Fibroblast of lung (primary cell): ENCODE data around the gene TUBGCP3. TPM values are rescaled to one million over a fixed set of nuclear protein-coding genes. Genes with fewer than 3 reads are reported as not detected.

Source experiments
- DNase-seq, 2 donors: peaks; one replicate each; pipeline versions ENCODE4 v3.0.0 to v3.0.0-alpha.2; 2010; ENCODE audit warnings: low read depth in 2 of 2
- H2AFZ ChIP-seq: 2 replicates; pipeline ENCODE4 v1.5.1; 2012; ENCODE audit warnings: low read length, control low read depth, inconsistent platforms
- H3K27ac ChIP-seq: 2 replicates; pipeline ENCODE4 v1.5.1; 2011; ENCODE audit warnings: low read length, control low read depth; ENCODE audit not compliant: insufficient read depth
- H3K27me3 ChIP-seq: 2 replicates; pipeline ENCODE4 v1.5.1; 2011; ENCODE audit warnings: mild to moderate bottlenecking, low read length; ENCODE audit not compliant: control insufficient read depth, insufficient read depth
- H3K36me3 ChIP-seq: 2 replicates; pipeline ENCODE4 v1.5.1; 2011; ENCODE audit warnings: low read length; ENCODE audit not compliant: control insufficient read depth, insufficient read depth
- H3K4me1 ChIP-seq: 2 replicates; pipeline ENCODE4 v1.5.1; 2011; ENCODE audit warnings: low read length; ENCODE audit not compliant: control insufficient read depth, insufficient read depth; ENCODE audit errors: extremely low read depth
- H3K4me2 ChIP-seq: 2 replicates; pipeline ENCODE4 v1.5.1; 2011; ENCODE audit warnings: low read length, control low read depth; ENCODE audit not compliant: insufficient read depth; ENCODE audit errors: extremely low read depth
- H3K4me3 ChIP-seq, 4 experiments: fragments of 200-600 bp in 1 of 4; sonication (generic) in 1 of 4; replicated peaks in 1 of 4; 2 replicates each; pipeline ENCODE4 v1.5.1; 2011 to 2016; ENCODE audit warnings: low read length in 4 of 4, low read depth in 3 of 4, mild to moderate bottlenecking in 3 of 4, control low read depth in 2 of 4, inconsistent platforms in 1 of 4, mixed read lengths in 1 of 4; ENCODE audit not compliant: insufficient read depth in 1 of 4; ENCODE audit errors: control extremely low read depth in 1 of 4
- H3K79me2 ChIP-seq: 2 replicates; pipeline ENCODE4 v1.5.1; 2012; ENCODE audit warnings: mild to moderate bottlenecking, low read length, inconsistent platforms; ENCODE audit not compliant: control insufficient read depth, insufficient read depth
- H3K9ac ChIP-seq: 2 replicates; pipeline ENCODE4 v1.5.1; 2011; ENCODE audit warnings: mild to moderate bottlenecking, low read length, control low read depth; ENCODE audit not compliant: insufficient read depth
- H3K9me3 ChIP-seq: 2 replicates; pipeline ENCODE4 v1.5.1; 2012; ENCODE audit warnings: low read depth, low read length; ENCODE audit not compliant: control insufficient read depth, insufficient read depth
- H4K20me1 ChIP-seq: 2 replicates; pipeline ENCODE4 v1.5.1; 2011; ENCODE audit warnings: low read length; ENCODE audit not compliant: control insufficient read depth, insufficient read depth; ENCODE audit errors: extremely low read depth
- EZH2 ChIP-seq: IDR thresholded peaks from 2 replicates; pipeline ENCODE4 v1.5.1; 2012; ENCODE audit warnings: low read length, control low read depth, mild to moderate bottlenecking; ENCODE audit errors: missing control alignments
- polyA plus RNA-seq, 2 donors: library from polyadenylated mRNA; depleted of rRNA in 1 of 2; stranded (reverse) in 1 of 2; unstranded in 1 of 2; fragments of >200 nt; gene quantifications; 2 replicates each; pipeline ENCODE4 v1.2.1, GENCODE V29; 2011 to 2012; ENCODE audit warnings: missing spikeins in 1 of 2
- total RNA-seq: library from RNA; depleted of rRNA; stranded (reverse); fragments of >200 nt; gene quantifications from 2 replicates; pipeline ENCODE4 v1.2.1, GENCODE V29; 2014
- TF ChIP-seq, protein P1 (sequence below), 2 donors: IDR thresholded peaks in 1 of 2; conservative IDR thresholded peaks in 1 of 2; 1 replicate in 1 of 2; 2 replicates in 1 of 2; pipeline ENCODE4 v1.5.1; 2011 to 2012; ENCODE audit warnings: low read length in 2 of 2, control low read depth in 1 of 2, inconsistent platforms in 1 of 2, low read depth in 1 of 2, mild to moderate bottlenecking in 1 of 2

The TUBGCP3 gene
- total and polyA plus RNA-seq, 2 donors (not counting 1 experiment from before 2014, with no cell fraction given) = 14.5 to 17.2 TPM

DNA sequence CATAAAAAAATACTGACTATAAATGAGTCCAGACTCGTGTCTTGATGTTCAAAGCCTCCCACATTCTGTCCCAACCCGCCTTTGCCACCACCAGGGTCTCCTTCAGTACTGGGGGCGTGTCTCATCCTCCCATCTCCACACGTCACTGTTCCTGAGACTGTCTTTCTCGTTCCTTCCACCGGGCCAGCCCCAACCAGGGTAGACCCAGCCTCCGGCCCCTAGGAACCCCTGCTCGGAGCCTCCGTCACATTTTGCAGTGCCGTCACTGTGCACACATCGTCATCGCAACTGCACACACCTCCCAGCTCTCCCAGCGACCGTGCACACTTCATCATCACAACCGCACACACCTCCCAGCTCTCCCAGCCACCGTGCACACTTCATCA lies 138.4 kb downstream of the TUBGCP3 start:
- Histone ChIP-seq H3K79me2 (no peaks in the 10 kb centered on the region), H3K4me3 (no peak overlapping the region), H3K9ac (no peak overlapping the region), H3K4me2 (no peak overlapping the region), H3K27ac (no peak overlapping the region), H3K9me3 (no peaks in the 10 kb centered on the region), H3K36me3 (no peaks in the 10 kb centered on the region), H4K20me1 (no peaks in the 10 kb centered on the region), H3K27me3 (no peaks in the 10 kb centered on the region), H2AFZ (no peak overlapping the region), H3K4me1 (no peaks in the 10 kb centered on the region)
- TF ChIP-seq, protein P1, sequence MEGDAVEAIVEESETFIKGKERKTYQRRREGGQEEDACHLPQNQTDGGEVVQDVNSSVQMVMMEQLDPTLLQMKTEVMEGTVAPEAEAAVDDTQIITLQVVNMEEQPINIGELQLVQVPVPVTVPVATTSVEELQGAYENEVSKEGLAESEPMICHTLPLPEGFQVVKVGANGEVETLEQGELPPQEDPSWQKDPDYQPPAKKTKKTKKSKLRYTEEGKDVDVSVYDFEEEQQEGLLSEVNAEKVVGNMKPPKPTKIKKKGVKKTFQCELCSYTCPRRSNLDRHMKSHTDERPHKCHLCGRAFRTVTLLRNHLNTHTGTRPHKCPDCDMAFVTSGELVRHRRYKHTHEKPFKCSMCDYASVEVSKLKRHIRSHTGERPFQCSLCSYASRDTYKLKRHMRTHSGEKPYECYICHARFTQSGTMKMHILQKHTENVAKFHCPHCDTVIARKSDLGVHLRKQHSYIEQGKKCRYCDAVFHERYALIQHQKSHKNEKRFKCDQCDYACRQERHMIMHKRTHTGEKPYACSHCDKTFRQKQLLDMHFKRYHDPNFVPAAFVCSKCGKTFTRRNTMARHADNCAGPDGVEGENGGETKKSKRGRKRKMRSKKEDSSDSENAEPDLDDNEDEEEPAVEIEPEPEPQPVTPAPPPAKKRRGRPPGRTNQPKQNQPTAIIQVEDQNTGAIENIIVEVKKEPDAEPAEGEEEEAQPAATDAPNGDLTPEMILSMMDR (conservative IDR thresholded peaks at IDR 0.05 in 1 of 2, IDR thresholded peaks at IDR 0.05 in 1 of 2; ENCODE audit: low read depth in 1 of 2, low read length in 2 of 2) = no peak
- TF ChIP-seq EZH2 = no peak
- DNase-seq = no peak

DNA sequence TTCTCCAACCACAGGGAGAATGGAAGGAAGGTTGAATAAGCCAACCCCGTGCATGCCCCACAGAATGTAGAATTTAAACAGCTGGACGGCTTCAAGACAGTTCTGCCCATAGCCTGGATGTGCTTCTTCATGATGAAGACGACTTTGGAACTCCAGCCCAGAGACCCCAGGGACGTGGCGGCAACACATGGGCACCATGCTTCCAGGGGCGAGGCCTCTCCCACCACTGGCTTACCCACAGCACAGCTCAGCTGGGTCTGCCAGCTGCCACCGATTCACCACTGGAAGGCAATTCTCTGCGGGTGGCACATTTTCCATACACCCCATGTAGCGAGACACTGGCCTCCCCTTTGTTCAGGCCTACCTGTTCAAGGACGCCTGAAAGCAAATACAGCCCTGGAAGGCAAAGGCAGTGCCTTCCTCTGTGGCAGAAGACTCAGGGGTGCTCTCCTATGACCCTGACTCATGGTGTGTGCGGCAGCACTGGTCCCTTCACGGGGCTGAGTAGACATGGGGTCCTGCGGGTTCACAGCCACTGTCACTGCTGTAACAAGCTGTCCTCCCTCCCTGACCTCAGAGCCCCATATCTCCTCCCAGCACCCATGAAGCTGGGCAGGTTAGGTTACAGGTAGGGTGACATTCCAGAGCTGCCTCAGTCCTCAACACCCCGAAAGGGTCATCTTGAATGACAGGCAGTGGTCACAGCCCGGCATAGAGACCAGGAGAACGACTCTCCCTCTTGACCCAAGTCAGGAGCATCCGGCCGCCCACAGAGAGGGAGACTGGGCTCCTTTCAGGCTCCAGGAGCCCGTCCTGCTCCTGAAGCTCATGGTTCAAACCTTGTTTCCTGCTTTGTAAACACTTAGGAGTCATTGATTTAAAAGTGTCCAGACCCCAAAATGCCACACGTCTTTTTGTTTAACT lies 139.1 kb downstream of the TUBGCP3 start:
- H3K79me2 ChIP-seq = no peaks in the 10 kb centered on the region
- H3K9ac ChIP-seq = no peak overlapping the region
- H4K20me1 ChIP-seq = no peaks in the 10 kb centered on the region
- no peaks in the 10 kb centered on the region for H3K27me3 ChIP-seq
- DNase-seq = no peak
- no peak overlapping the region for H2AFZ ChIP-seq
- H3K4me3 ChIP-seq = no peak overlapping the region
- H3K4me2 ChIP-seq = no peak overlapping the region
- no peak overlapping the region for H3K27ac ChIP-seq
- no peaks in the 10 kb centered on the region for H3K4me1 ChIP-seq
- TF ChIP-seq, protein P1 (conservative IDR thresholded peaks at IDR 0.05 in 1 of 2, IDR thresholded peaks at IDR 0.05 in 1 of 2; ENCODE audit: low read depth in 1 of 2, low read length in 2 of 2) = no peak
- TF ChIP-seq EZH2 = no peak
- H3K36me3 ChIP-seq = no peaks in the 10 kb centered on the region
- H3K9me3 ChIP-seq = no peaks in the 10 kb centered on the region

DNA sequence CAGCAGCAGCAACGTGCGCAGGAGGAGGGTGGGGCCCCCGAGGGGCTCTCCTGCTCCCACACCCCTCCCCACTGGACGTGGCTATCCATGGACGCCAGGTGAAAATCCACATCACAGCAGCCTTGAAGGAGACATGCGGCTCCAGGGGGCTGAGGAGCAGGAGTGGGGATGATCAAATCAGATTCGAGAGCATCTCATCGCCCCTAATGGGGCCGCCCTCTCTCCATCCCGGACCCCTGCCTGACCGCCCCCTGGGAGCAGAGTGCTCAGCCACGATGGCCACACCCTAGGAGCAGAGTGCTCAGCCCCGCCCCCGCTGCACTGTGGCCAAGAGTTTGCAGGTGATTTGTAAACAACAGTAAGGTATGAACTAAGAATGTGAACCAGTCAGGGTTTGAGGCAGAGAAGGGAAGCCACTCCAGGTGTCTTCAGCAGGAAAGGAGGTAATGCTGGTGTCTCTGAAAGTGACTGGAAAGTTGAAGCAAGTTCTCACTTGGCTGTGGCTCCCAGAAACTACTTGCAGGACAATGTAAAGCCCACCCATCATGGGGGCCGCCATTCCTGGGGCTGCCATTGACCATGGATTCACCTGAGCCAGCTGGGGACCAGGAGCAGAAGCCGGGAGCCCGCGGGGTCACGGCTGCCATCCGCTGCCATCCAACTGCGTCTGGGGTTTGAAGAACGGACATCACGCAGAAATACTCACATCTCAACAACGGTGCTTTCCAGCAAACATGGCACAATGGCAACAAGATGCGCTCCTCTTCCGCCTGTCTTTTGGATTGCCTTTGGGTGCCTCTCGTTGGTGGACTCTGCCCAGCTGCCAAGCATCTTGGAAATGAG lies 140.0 kb downstream of the TUBGCP3 start:
- Histone ChIP-seq H3K27me3 (no peaks in the 10 kb centered on the region), H3K36me3 (no peaks in the 10 kb centered on the region), H4K20me1 (no peaks in the 10 kb centered on the region), H3K4me2 (no peak overlapping the region), H3K9me3 (no peaks in the 10 kb centered on the region), H3K4me3 (no peak overlapping the region), H3K27ac (no peak overlapping the region), H3K79me2 (no peaks in the 10 kb centered on the region), H3K9ac (no peak overlapping the region), H3K4me1 (no peaks in the 10 kb centered on the region), H2AFZ (no peak overlapping the region)
- no peak for DNase-seq
- no peak for TF ChIP-seq EZH2
- TF ChIP-seq, protein P1 (conservative IDR thresholded peaks at IDR 0.05 in 1 of 2, IDR thresholded peaks at IDR 0.05 in 1 of 2; ENCODE audit: low read depth in 1 of 2, low read length in 2 of 2) = no peak
